GM23338 (cell line): ENCODE measurements around the gene SDE2. TPM values are rescaled to one million over a fixed set of nuclear protein-coding genes. Genes with fewer than 3 reads are reported as not detected.

Experiments used
- polyA plus RNA-seq: library from polyadenylated mRNA; unstranded; fragments of >200 nt; fragmentation: Nextera tagmentation; extraction: Ambion mirVana; gene quantifications from 2 replicates; pipeline ENCODE4 v1.2.1, GENCODE V29; 2016
- small RNA-seq: library from RNA; depleted of rRNA; stranded (forward); fragments of <200 nt; gene quantifications from one replicate; pipeline ENCODE3, GENCODE V24; 2014; ENCODE audit warnings: low replicate concordance
- total RNA-seq: library from RNA; depleted of rRNA; stranded (reverse); fragments of >200 nt; shearing (Covaris generic); gene quantifications from 2 replicates; pipeline ENCODE4 v1.2.3, GENCODE V29; 2014; rRNA removed

Gene SDE2
- total and polyA plus RNA-seq, 2 experiments from 2014 or later = 10.6 to 26.9 TPM

Small RNAs within 50 kb of the gene (small RNA-seq; reads per million reads assigned to genes)
- not detected for gene AL117348.1
- gene NDUFA3P3 = not detected

Other genes with a start within 250 kb of the SDE2 start
- gene SRP9, start 221.5 kb downstream of the SDE2 start, total RNA-seq = 640 and 749 TPM in 2 replicates
- gene SRP9, start 221.5 kb downstream of the SDE2 start, polyA plus RNA-seq = 590 and 728 TPM in 2 replicates
- gene EPHX1, start 189.2 kb downstream of the SDE2 start, total RNA-seq = 46.5 and 47.0 TPM in 2 replicates
- gene EPHX1, start 189.2 kb downstream of the SDE2 start, polyA plus RNA-seq = 15.3 and 17.3 TPM in 2 replicates
- 61.8 and 76.9 TPM in 2 replicates for gene TMEM63A, start 117.0 kb downstream of the SDE2 start, total RNA-seq
- gene TMEM63A, start 117.0 kb downstream of the SDE2 start, polyA plus RNA-seq = 24.3 and 31.7 TPM in 2 replicates
- gene LEFTY1, start 110.2 kb downstream of the SDE2 start, total RNA-seq = 65.4 and 67.1 TPM in 2 replicates
- gene LEFTY1, start 110.2 kb downstream of the SDE2 start, polyA plus RNA-seq = 25.7 and 27.5 TPM in 2 replicates
- 96.7 and 109 TPM in 2 replicates for gene PYCR2, start 75.1 kb downstream of the SDE2 start, total RNA-seq
- gene PYCR2, start 75.1 kb downstream of the SDE2 start, polyA plus RNA-seq = 89.1 and 95.1 TPM in 2 replicates
- 12.4 and 16.9 TPM in 2 replicates for gene LEFTY2, start 58.1 kb downstream of the SDE2 start, total RNA-seq
- gene LEFTY2, start 58.1 kb downstream of the SDE2 start, polyA plus RNA-seq = 8.3 and 10.2 TPM in 2 replicates
- 913 and 938 TPM in 2 replicates for gene H3-3A, start 63.4 kb upstream of the SDE2 start, total RNA-seq
- 2,407 and 2,643 TPM in 2 replicates for gene H3-3A, start 63.4 kb upstream of the SDE2 start, polyA plus RNA-seq
- gene ACBD3, start 187.4 kb upstream of the SDE2 start, total RNA-seq = 36.2 and 37.2 TPM in 2 replicates
- gene ACBD3, start 187.4 kb upstream of the SDE2 start, polyA plus RNA-seq = 17.1 and 17.9 TPM in 2 replicates
- gene MIXL1, start 224.3 kb upstream of the SDE2 start, total RNA-seq = 0.97 and 2.6 TPM in 2 replicates
- gene MIXL1, start 224.3 kb upstream of the SDE2 start, polyA plus RNA-seq = 0.66 and 1.0 TPM in 2 replicates